NCI-H446 treated with DMSO at 0.1 percent for 48 hours (cell line): Measurements from ENCODE around the gene EFHC1.
A peak's percentile ranks its signal among the peaks of the same experiment; 100 is the strongest.
"Not testable (repeated sequence)": the region's sequence is repeated elsewhere in the genome, so short reads cannot be mapped to it uniquely, and the experiment has no call there.

ENCODE experiments used
- DNase-seq: peaks from one replicate; lab custom pipeline; 2025; lab: John Stamatoyannopoulos, UW

EFHC1 gene

GRCh38 chr6:52399511-52400312 lies 20.4 kb upstream of the EFHC1 start:
- peak; percentile 40 for DNase-seq

- DNase-seq: no peak
Measured at GRCh38 chr6:52400313-52401041, 19.7 kb upstream of the EFHC1 start.

- no peak for DNase-seq
Measured at GRCh38 chr6:52403086-52403485, 17.1 kb upstream of the EFHC1 start.

GRCh38 chr6:52403627-52404026 lies 16.5 kb upstream of the EFHC1 start:
- DNase-seq: peak; percentile 92

GRCh38 chr6:52405243-52405642 lies 14.9 kb upstream of the EFHC1 start:
- DNase-seq: no peak

- peak; percentile 54 for DNase-seq
Measured at GRCh38 chr6:52407467-52407866, 12.7 kb upstream of the EFHC1 start.

GRCh38 chr6:52409499-52409898 lies 10.6 kb upstream of the EFHC1 start:
- no peak for DNase-seq

GRCh38 chr6:52410979-52411378 lies 9.2 kb upstream of the EFHC1 start:
- DNase-seq: no peak

GRCh38 chr6:52411911-52412310 lies 8.2 kb upstream of the EFHC1 start:
- DNase-seq: no peak

GRCh38 chr6:52415333-52415732 lies 4.8 kb upstream of the EFHC1 start:
- no peak for DNase-seq

GRCh38 chr6:52415917-52416628 lies 4.1 kb upstream of the EFHC1 start:
- no peak for DNase-seq

GRCh38 chr6:52416629-52417151 lies 3.5 kb upstream of the EFHC1 start:
- DNase-seq: peak; percentile 19

GRCh38 chr6:52417675-52418111 lies 2.4 kb upstream of the EFHC1 start:
- no peak for DNase-seq

GRCh38 chr6:52418606-52419005 lies 1.5 kb upstream of the EFHC1 start:
- no peak for DNase-seq

GRCh38 chr6:52420668-52421358 lies 671 bp downstream of the EFHC1 start:
- DNase-seq: no peak

- DNase-seq: no peak
Measured at GRCh38 chr6:52422156-52422555, 2.0 kb downstream of the EFHC1 start.

- no peak for DNase-seq
Measured at GRCh38 chr6:52423448-52423847, 3.3 kb downstream of the EFHC1 start.

GRCh38 chr6:52423971-52424381 lies 3.8 kb downstream of the EFHC1 start:
- no peak for DNase-seq

- DNase-seq: no peak
Measured at GRCh38 chr6:52424513-52424912, 4.4 kb downstream of the EFHC1 start.

- DNase-seq: no peak
Measured at GRCh38 chr6:52426667-52427066, 6.5 kb downstream of the EFHC1 start.

GRCh38 chr6:52433294-52433693 lies 13.2 kb downstream of the EFHC1 start:
- DNase-seq: not testable (repeated sequence)

GRCh38 chr6:52435345-52435744 lies 15.2 kb downstream of the EFHC1 start:
- DNase-seq: no peak
